Left lung (tissue), 10 donors: ENCODE results near the gene OAS2. TPM values are rescaled to one million over a fixed set of nuclear protein-coding genes. Genes with fewer than 3 reads are reported as not detected.
"Not testable (repeated sequence)": the region's sequence is repeated elsewhere in the genome, so short reads cannot be mapped to it uniquely, and the experiment has no call there.

ENCODE experiments used
- ATAC-seq: fragments of 200-7000 bp; cut with Tn5 transposase; one replicate; pipeline ENCODE4 v1.9.1; 2020; ENCODE audit warnings: moderate library complexity
- DNase-seq, 4 donors: peaks; one replicate each; pipeline ENCODE4 v3.0.0-alpha.2; 2013 to 2020
- H3K27ac ChIP-seq, 2 donors: fragments of 200-600 bp; sonication (generic) in 1 of 2; one replicate each; pipeline versions ENCODE4 v1.5.0 to v1.8.0; 2020 to 2021
- H3K27me3 ChIP-seq, 2 donors: fragments of 200-600 bp; sonication (generic) in 1 of 2; one replicate each; pipeline versions ENCODE4 v1.5.0 to v1.8.0; 2020 to 2021
- H3K36me3 ChIP-seq, 2 donors: fragments of 200-600 bp; sonication (generic) in 1 of 2; one replicate each; pipeline versions ENCODE4 v1.5.0 to v1.8.0; 2020 to 2021
- H3K4me1 ChIP-seq, 2 donors: fragments of 200-600 bp; one replicate each; pipeline ENCODE4 v1.8.0; 2021
- H3K4me3 ChIP-seq, 2 donors: fragments of 200-600 bp; sonication (generic) in 1 of 2; one replicate each; pipeline versions ENCODE4 v1.5.0 to v1.8.0; 2020 to 2021; ENCODE audit warnings: mild to moderate bottlenecking in 1 of 2
- H3K9me3 ChIP-seq, 2 donors: fragments of 200-600 bp; sonication (generic) in 1 of 2; one replicate each; pipeline versions ENCODE4 v1.5.0 to v1.8.0; 2020 to 2021
- intact Hi-C, 2 donors: fragments of 100-400 bp; cut with DNase I; formaldehyde crosslinking; loops; one replicate each; pipeline versions ENCODE4 v1.11.2 to v1.14.2; 2022
- polyA plus RNA-seq, 6 donors: library from polyadenylated mRNA; unstranded; fragments of 120-200 nt; gene quantifications; one replicate each; pipeline ENCODE4 v1.2.1, GENCODE V29; 2013; ENCODE audit not compliant: insufficient read length in 6 of 6
- total RNA-seq, 2 donors: library from RNA; stranded (reverse); fragmentation: NEBNext Ultra II Directional; extraction: Animal tissue kit (Norgen Biotek cat#: 25700); gene quantifications; one replicate each; pipeline ENCODE4 v1.2.1, GENCODE V29; 2021
- TF ChIP-seq, protein P1 (sequence below), 2 donors: fragments of 200-600 bp; sonication (generic) in 1 of 2; IDR thresholded peaks; one replicate each; pipeline versions ENCODE4 v1.5.0 to v1.8.0; 2021; ENCODE audit warnings: antibody characterized with exemption in 2 of 2
- donor health status: DM: no; HTN: yes; CAD: no.
- donor health status: DM: no; HTN: no; CAD: no.

Gene OAS2
- total and polyA plus RNA-seq, 8 donors = 5.5 to 35.3 (median 10.3) TPM

- Histone ChIP-seq H3K9me3 (peaks cover 0 to 4% of the 10 kb centered on the region in 2 donors), H3K4me3 (no peak overlapping the region), H3K27ac (no peak overlapping the region), H3K4me1 (no peaks in the 10 kb centered on the region), H3K36me3 (peaks cover 0 to 99% of the 10 kb centered on the region in 2 donors), H3K27me3 (no peaks in the 10 kb centered on the region)
- ATAC-seq (no peak), DNase-seq (no peak)
- TF ChIP-seq, protein P1, sequence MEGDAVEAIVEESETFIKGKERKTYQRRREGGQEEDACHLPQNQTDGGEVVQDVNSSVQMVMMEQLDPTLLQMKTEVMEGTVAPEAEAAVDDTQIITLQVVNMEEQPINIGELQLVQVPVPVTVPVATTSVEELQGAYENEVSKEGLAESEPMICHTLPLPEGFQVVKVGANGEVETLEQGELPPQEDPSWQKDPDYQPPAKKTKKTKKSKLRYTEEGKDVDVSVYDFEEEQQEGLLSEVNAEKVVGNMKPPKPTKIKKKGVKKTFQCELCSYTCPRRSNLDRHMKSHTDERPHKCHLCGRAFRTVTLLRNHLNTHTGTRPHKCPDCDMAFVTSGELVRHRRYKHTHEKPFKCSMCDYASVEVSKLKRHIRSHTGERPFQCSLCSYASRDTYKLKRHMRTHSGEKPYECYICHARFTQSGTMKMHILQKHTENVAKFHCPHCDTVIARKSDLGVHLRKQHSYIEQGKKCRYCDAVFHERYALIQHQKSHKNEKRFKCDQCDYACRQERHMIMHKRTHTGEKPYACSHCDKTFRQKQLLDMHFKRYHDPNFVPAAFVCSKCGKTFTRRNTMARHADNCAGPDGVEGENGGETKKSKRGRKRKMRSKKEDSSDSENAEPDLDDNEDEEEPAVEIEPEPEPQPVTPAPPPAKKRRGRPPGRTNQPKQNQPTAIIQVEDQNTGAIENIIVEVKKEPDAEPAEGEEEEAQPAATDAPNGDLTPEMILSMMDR (IDR thresholded peaks at IDR 0.05) = no peak
- intact Hi-C loops = no loop called here
Observed at GRCh38 chr12:112947761-112948160, 30.6 kb upstream of the OAS2 start.

- Histone ChIP-seq H3K36me3 (peaks cover 0 to 90% of the 10 kb centered on the region in 2 donors), H3K27me3 (no peaks in the 10 kb centered on the region), H3K9me3 (peaks cover 0 to 4% of the 10 kb centered on the region in 2 donors), H3K4me1 (no peaks in the 10 kb centered on the region), H3K27ac (no peak overlapping the region), H3K4me3 (no peak overlapping the region)
- DNase-seq (no peak), ATAC-seq (no peak)
- intact Hi-C loops = no loop called here
- TF ChIP-seq, protein P1 (IDR thresholded peaks at IDR 0.05) = no peak
Observed at GRCh38 chr12:112948806-112949205, 29.5 kb upstream of the OAS2 start.

DNA sequence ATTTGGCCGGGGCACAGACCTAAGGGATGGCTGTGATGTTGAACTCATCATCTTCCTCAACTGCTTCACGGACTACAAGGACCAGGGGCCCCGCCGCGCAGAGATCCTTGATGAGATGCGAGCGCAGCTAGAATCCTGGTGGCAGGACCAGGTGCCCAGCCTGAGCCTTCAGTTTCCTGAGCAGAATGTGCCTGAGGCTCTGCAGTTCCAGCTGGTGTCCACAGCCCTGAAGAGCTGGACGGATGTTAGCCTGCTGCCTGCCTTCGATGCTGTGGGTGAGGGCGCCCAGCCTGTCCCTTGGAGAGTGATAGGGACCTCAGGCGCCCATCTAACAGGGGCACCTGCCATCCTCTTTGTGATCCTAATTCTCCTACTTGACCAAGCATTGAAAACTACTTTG lies 27.6 kb upstream of the OAS2 start:
- no peak for ATAC-seq
- Histone ChIP-seq H3K27me3 (no peaks in the 10 kb centered on the region), H3K27ac (no peak overlapping the region), H3K4me1 (no peaks in the 10 kb centered on the region), H3K9me3 (peaks cover 0 to 4% of the 10 kb centered on the region in 2 donors), H3K4me3 (no peak overlapping the region), H3K36me3 (peaks cover 0 to 74% of the 10 kb centered on the region in 2 donors)
- no peak for DNase-seq
- intact Hi-C loops = no loop called here
- TF ChIP-seq, protein P1 (IDR thresholded peaks at IDR 0.05) = no peak

- H3K27ac ChIP-seq, H3K4me1 ChIP-seq, H3K9me3 ChIP-seq, DNase-seq, ATAC-seq, H3K27me3 ChIP-seq, H3K4me3 ChIP-seq, intact Hi-C loops: not testable (repeated sequence)
- H3K36me3 ChIP-seq = peaks cover 0 to 53% of the 10 kb centered on the region in 2 donors
Observed at GRCh38 chr12:112957125-112957524, 21.2 kb upstream of the OAS2 start.

GRCh38 chr12:112961074-112961473 lies 17.2 kb upstream of the OAS2 start:
- Histone ChIP-seq H3K4me3 (no peak overlapping the region), H3K9me3 (peaks cover 0 to 8% of the 10 kb centered on the region in 2 donors), H3K36me3 (peaks cover 0 to 82% of the 10 kb centered on the region in 2 donors), H3K27ac (no peak overlapping the region), H3K27me3 (no peaks in the 10 kb centered on the region), H3K4me1 (no peaks in the 10 kb centered on the region)
- ATAC-seq (no peak), DNase-seq (no peak)
- TF ChIP-seq, protein P1 (IDR thresholded peaks at IDR 0.05) = no peak
- intact Hi-C loops = no loop called here

DNA sequence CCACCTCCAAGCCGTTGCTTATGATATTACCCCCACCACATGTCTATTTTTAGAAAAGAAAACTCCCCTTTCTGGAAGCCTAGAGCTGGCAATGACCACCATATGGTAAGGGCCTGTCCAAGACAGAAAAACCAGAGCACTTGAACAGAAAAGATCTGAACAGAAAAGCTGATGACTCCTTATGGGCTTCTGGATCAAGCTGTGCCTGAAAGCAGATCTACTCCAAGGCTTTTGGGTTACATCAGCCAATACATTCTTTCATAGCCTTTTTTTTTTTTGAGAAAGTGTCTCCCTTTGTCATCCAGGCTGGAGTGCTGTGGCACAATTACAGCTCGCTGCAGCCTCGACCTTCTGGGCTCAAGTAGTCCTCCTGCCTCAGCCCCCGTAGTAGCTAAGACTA lies 16.8 kb upstream of the OAS2 start:
- TF ChIP-seq, protein P1 (IDR thresholded peaks at IDR 0.05) = no peak
- Histone ChIP-seq H3K9me3 (peaks cover 0 to 8% of the 10 kb centered on the region in 2 donors), H3K27ac (no peak overlapping the region), H3K36me3 (peaks cover 0 to 87% of the 10 kb centered on the region in 2 donors), H3K27me3 (no peaks in the 10 kb centered on the region), H3K4me1 (no peaks in the 10 kb centered on the region), H3K4me3 (no peak overlapping the region)
- DNase-seq (no peak), ATAC-seq (no peak)
- intact Hi-C loops = no loop called here
